ENCODE data around the gene HORMAD2.

The HORMAD2 gene

GRCh38 chr22:30170129-30170528 lies 89.9 kb downstream of the HORMAD2 start:
- DNase-seq: no peak

- no peak for DNase-seq
These were observed 90.7 kb downstream of the HORMAD2 start for GRCh38 chr22:30171008-30171407.

- DNase-seq: no peak
These were observed 95.5 kb downstream of the HORMAD2 start for GRCh38 chr22:30175690-30176288.

GRCh38 chr22:30176431-30176830 lies 96.2 kb downstream of the HORMAD2 start:
- DNase-seq: no peak

GRCh38 chr22:30178181-30179126 lies 98.2 kb downstream of the HORMAD2 start:
- peak; percentile 60 to 73 for DNase-seq

- no peak for DNase-seq
These were observed 100.4 kb downstream of the HORMAD2 start for GRCh38 chr22:30180616-30181015.

- DNase-seq: no peak
These were observed 101.4 kb downstream of the HORMAD2 start for GRCh38 chr22:30181459-30182349.

- DNase-seq: no peak
These were observed 102.1 kb downstream of the HORMAD2 start for GRCh38 chr22:30182350-30182745.

GRCh38 chr22:30182815-30183214 lies 102.6 kb downstream of the HORMAD2 start:
- DNase-seq: no peak

GRCh38 chr22:30183271-30183670 lies 103.0 kb downstream of the HORMAD2 start:
- DNase-seq: no peak

- peak in 1 of 2 donors; percentile 26 for DNase-seq
These were observed 103.6 kb downstream of the HORMAD2 start for GRCh38 chr22:30183861-30184278.

- no peak for DNase-seq
These were observed 104.9 kb downstream of the HORMAD2 start for GRCh38 chr22:30185129-30185528.

- DNase-seq: no peak
These were observed 105.3 kb downstream of the HORMAD2 start for GRCh38 chr22:30185549-30185948.

GRCh38 chr22:30186041-30186440 lies 105.8 kb downstream of the HORMAD2 start:
- no peak for DNase-seq

GRCh38 chr22:30186510-30186909 lies 106.2 kb downstream of the HORMAD2 start:
- DNase-seq: no peak

- DNase-seq: no peak
These were observed 106.8 kb downstream of the HORMAD2 start for GRCh38 chr22:30187094-30187493.

GRCh38 chr22:30187529-30188407 lies 107.5 kb downstream of the HORMAD2 start:
- peak in 1 of 2 donors; percentile 29 for DNase-seq

GRCh38 chr22:30188911-30189310 lies 108.6 kb downstream of the HORMAD2 start:
- no peak for DNase-seq

- DNase-seq: no peak
These were observed 110.3 kb downstream of the HORMAD2 start for GRCh38 chr22:30190574-30190973.

- no peak for DNase-seq
These were observed 110.9 kb downstream of the HORMAD2 start for GRCh38 chr22:30191040-30191701.

GRCh38 chr22:30192427-30192826 lies 112.2 kb downstream of the HORMAD2 start:
- no peak for DNase-seq
